Measurements from ENCODE around the gene TNFRSF14.

- TF ChIP-seq TBP (CRISPR knock-in tag; IDR thresholded peaks at IDR 0.05), result no peak
- TF ChIP-seq CTCF (CRISPR knock-in tag; IDR thresholded peaks at IDR 0.05), result no peak
- no peak for TF ChIP-seq ZNF430 (CRISPR knock-in tag; IDR thresholded peaks at IDR 0.05)
- TF ChIP-seq ZNF512 (CRISPR knock-in tag; IDR thresholded peaks at IDR 0.05), result no peak
Observed at GRCh38 chr1:2591581-2592261, 35.5 kb downstream of the TNFRSF14 start.

Measured in HepG2 (cell line).